ENCODE results near the gene SCAMP1.

GRCh38 chr5:78497573-78498533, 137.4 kb downstream of the SCAMP1 start:
- no peak for TF ChIP-seq POLR2AphosphoS5 (IDR thresholded peaks at IDR 0.05; ENCODE audit: insufficient read depth in 1 of 2, low read depth in 1 of 2)
- TF ChIP-seq, protein P1, sequence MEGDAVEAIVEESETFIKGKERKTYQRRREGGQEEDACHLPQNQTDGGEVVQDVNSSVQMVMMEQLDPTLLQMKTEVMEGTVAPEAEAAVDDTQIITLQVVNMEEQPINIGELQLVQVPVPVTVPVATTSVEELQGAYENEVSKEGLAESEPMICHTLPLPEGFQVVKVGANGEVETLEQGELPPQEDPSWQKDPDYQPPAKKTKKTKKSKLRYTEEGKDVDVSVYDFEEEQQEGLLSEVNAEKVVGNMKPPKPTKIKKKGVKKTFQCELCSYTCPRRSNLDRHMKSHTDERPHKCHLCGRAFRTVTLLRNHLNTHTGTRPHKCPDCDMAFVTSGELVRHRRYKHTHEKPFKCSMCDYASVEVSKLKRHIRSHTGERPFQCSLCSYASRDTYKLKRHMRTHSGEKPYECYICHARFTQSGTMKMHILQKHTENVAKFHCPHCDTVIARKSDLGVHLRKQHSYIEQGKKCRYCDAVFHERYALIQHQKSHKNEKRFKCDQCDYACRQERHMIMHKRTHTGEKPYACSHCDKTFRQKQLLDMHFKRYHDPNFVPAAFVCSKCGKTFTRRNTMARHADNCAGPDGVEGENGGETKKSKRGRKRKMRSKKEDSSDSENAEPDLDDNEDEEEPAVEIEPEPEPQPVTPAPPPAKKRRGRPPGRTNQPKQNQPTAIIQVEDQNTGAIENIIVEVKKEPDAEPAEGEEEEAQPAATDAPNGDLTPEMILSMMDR (IDR thresholded peaks at IDR 0.05), result no peak
